Smooth muscle cell (in vitro differentiated cells): Measurements from ENCODE around the gene NPDC1. TPM values are rescaled to one million over a fixed set of nuclear protein-coding genes. Genes with fewer than 3 reads are reported as not detected.

Source experiments
- DNase-seq: peaks from one replicate; lab custom pipeline; 2025; ENCODE audit not compliant: unreplicated experiment; lab: John Stamatoyannopoulos, UW
- H2AFZ ChIP-seq: fragments of 200-600 bp; sonication (generic); 2 replicates; pipeline ENCODE4 v1.6.0; 2016; ENCODE audit warnings: antibody characterized with exemption, low read depth, mild to moderate bottlenecking
- H3F3A ChIP-seq: fragments of 200-600 bp; sonication (generic); 2 replicates; pipeline ENCODE4 v1.6.0; 2017; ENCODE audit warnings: antibody characterized with exemption, low read depth
- H3K27ac ChIP-seq: fragments of 200-600 bp; sonication (generic); 2 replicates; pipeline ENCODE4 v1.5.1; 2016; ENCODE audit warnings: low read depth, mild to moderate bottlenecking
- H3K27me3 ChIP-seq: fragments of 200-600 bp; sonication (generic); 2 replicates; pipeline ENCODE4 v1.6.1; 2016; ENCODE audit warnings: low read depth, mild to moderate bottlenecking
- H3K36me3 ChIP-seq: fragments of 200-600 bp; sonication (generic); 2 replicates; pipeline ENCODE4 v1.5.1; 2016; ENCODE audit warnings: low read depth
- H3K4me1 ChIP-seq: fragments of 200-600 bp; sonication (generic); 2 replicates; pipeline ENCODE4 v1.5.1; 2016; ENCODE audit warnings: low read depth
- H3K4me2 ChIP-seq: fragments of 200-600 bp; sonication (generic); 2 replicates; pipeline ENCODE4 v1.6.0; 2016; ENCODE audit warnings: mild to moderate bottlenecking
- H3K4me3 ChIP-seq: fragments of 200-600 bp; sonication (generic); 2 replicates; pipeline ENCODE4 v1.5.1; 2016; ENCODE audit warnings: mild to moderate bottlenecking
- H3K79me2 ChIP-seq: fragments of 200-600 bp; sonication (generic); 2 replicates; pipeline ENCODE4 v1.6.0; 2016; ENCODE audit warnings: low read depth, mild to moderate bottlenecking
- H3K9ac ChIP-seq: fragments of 200-600 bp; sonication (generic); 2 replicates; pipeline ENCODE4 v1.6.0; 2016; ENCODE audit warnings: low read depth
- H3K9me3 ChIP-seq: fragments of 200-600 bp; sonication (generic); replicated peaks from 2 replicates; pipeline ENCODE4 v1.5.1; 2016; ENCODE audit warnings: low read depth
- H4K20me1 ChIP-seq: fragments of 200-600 bp; sonication (generic); 2 replicates; pipeline ENCODE4 v1.6.0; 2016; ENCODE audit warnings: low read depth
- WGBS: methylation state at CpG from one replicate; pipeline ENCODE4 v1.1.7; 2016; ENCODE audit warnings: low lambda C conversion rate; 5-methylcytosine and 5-hydroxymethylcytosine counted together
- polyA plus RNA-seq: library from polyadenylated mRNA; unstranded; fragments of >200 nt; fragmentation: Nextera tagmentation; extraction: Ambion mirVana; gene quantifications from 2 replicates; pipeline ENCODE4 v1.2.1, GENCODE V29; 2016
- total RNA-seq: library from RNA; depleted of rRNA; stranded (reverse); fragments of >200 nt; gene quantifications from 2 replicates; pipeline ENCODE4 v1.2.3, GENCODE V29; 2014
- TF ChIP-seq, protein P1 (sequence below): fragments of 200-600 bp; sonication (generic); IDR thresholded peaks from 2 replicates; pipeline ENCODE4 v1.5.1; 2017; ENCODE audit warnings: borderline replicate concordance, mild to moderate bottlenecking, antibody characterized with exemption; ENCODE audit not compliant: insufficient read depth, poor library complexity, severe bottlenecking

The NPDC1 gene
- total and polyA plus RNA-seq, 2 experiments from 2014 or later: 9.9 to 19.3 TPM

DNA sequence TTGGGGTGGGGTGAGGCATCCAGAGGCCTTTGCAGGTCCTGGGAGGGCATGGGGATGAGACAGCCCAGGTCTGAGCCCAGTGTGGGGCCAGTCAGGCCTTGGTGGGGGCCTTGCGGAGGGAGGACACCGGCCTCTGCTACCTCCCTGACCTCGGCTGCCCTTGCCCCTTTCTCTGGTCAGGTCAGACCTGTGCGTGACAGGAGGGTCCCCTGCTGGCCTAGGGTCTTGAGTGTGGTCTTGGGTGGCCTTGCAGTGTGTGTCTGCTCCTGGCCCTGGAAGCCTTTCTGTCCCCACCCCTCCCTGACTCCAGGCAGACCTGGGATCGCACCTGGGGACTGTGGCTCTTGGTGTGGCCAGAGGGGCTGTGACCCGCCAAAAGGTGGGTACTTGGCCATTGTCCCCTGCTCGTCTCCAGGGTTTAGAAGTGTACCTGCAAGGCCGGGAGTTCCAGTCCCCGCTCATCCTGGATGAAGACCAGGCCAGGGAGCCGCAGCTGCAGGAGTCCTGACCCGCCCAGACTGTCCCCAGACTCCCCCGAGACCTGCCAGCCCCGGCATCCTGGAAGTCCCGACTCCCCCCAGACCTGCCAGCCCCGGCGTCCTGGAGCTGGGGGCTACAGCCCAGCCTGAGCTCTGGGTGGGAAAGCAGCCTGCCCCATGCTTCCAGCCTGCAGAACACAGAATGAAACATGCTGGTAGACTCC lies 36.4 kb upstream of the NPDC1 start:
- H4K20me1 ChIP-seq: peaks cover 30% of the 10 kb centered on the region
- H3K4me2 ChIP-seq: peak overlapping the region; percentile 59
- H3K79me2 ChIP-seq: no peaks in the 10 kb centered on the region
- no peak for DNase-seq
- no peaks in the 10 kb centered on the region for H3K27me3 ChIP-seq
- H3K4me1 ChIP-seq: peaks cover 17% of the 10 kb centered on the region
- no peak overlapping the region for H2AFZ ChIP-seq
- H3F3A ChIP-seq: peaks cover 29% of the 10 kb centered on the region
- H3K4me3 ChIP-seq: no peak overlapping the region
- H3K9ac ChIP-seq: no peak overlapping the region
- TF ChIP-seq, protein P1, sequence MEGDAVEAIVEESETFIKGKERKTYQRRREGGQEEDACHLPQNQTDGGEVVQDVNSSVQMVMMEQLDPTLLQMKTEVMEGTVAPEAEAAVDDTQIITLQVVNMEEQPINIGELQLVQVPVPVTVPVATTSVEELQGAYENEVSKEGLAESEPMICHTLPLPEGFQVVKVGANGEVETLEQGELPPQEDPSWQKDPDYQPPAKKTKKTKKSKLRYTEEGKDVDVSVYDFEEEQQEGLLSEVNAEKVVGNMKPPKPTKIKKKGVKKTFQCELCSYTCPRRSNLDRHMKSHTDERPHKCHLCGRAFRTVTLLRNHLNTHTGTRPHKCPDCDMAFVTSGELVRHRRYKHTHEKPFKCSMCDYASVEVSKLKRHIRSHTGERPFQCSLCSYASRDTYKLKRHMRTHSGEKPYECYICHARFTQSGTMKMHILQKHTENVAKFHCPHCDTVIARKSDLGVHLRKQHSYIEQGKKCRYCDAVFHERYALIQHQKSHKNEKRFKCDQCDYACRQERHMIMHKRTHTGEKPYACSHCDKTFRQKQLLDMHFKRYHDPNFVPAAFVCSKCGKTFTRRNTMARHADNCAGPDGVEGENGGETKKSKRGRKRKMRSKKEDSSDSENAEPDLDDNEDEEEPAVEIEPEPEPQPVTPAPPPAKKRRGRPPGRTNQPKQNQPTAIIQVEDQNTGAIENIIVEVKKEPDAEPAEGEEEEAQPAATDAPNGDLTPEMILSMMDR: no peak
- WGBS: 95% methylated on average over 16 of the region's 16 CpGs
- H3K27ac ChIP-seq: peak overlapping the region; percentile 83
- H3K9me3 ChIP-seq: no peaks in the 10 kb centered on the region
- no peaks in the 10 kb centered on the region for H3K36me3 ChIP-seq

DNA sequence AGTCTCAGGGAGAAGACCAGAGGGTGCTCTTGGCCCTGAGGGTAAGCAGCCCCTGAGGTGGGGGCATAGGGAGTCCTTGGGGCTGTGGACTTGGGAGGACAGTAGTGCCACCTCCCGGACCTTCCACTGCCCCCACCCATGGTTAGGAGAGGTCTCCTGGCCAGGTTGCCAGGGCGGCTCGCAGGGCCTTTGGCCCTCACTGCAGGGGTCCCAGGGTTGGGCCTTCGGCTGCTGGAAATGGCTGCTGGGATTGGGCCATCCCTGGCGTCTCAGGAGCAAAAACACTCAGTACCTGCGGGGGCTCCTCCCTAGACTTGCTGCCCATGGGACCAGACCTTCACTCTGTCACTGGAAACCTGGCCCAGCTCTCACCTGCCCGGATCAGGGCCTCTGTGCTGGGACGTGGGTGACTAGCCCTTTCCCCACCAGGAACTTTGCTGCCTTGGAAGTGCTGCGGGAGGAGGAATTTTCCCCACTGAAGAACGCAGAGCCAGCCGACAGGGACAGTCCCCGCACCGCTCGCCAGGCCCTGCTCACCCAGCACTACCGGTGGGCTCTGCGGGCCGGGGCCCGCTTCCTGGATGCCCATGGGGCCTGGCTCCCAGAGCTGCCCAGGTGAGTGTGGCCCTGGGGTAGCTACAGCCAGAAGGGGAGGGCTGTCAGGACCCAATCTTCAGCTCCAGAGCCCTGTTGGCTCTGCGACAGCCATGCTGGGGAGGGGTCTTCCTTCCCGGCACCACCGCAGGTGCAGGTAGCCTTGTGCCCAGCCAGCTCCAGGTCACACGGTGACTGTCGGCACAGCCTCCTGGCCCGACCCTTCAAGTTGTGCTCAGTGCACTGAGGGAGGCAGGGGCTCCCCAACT lies 34.5 kb upstream of the NPDC1 start:
- H3K9me3 ChIP-seq: no peaks in the 10 kb centered on the region
- no peaks in the 10 kb centered on the region for H3K27me3 ChIP-seq
- H3K27ac ChIP-seq: no peak overlapping the region
- DNase-seq: no peak
- H3K4me2 ChIP-seq: no peak overlapping the region
- H3F3A ChIP-seq: peaks cover 30% of the 10 kb centered on the region
- peaks cover 30% of the 10 kb centered on the region for H4K20me1 ChIP-seq
- no peaks in the 10 kb centered on the region for H3K36me3 ChIP-seq
- TF ChIP-seq, protein P1: no peak
- H3K9ac ChIP-seq: no peak overlapping the region
- H3K4me3 ChIP-seq: no peak overlapping the region
- H2AFZ ChIP-seq: no peak overlapping the region
- H3K4me1 ChIP-seq: peaks cover 15% of the 10 kb centered on the region
- no peaks in the 10 kb centered on the region for H3K79me2 ChIP-seq
- 90% methylated on average over 20 of the region's 24 CpGs for WGBS

DNA sequence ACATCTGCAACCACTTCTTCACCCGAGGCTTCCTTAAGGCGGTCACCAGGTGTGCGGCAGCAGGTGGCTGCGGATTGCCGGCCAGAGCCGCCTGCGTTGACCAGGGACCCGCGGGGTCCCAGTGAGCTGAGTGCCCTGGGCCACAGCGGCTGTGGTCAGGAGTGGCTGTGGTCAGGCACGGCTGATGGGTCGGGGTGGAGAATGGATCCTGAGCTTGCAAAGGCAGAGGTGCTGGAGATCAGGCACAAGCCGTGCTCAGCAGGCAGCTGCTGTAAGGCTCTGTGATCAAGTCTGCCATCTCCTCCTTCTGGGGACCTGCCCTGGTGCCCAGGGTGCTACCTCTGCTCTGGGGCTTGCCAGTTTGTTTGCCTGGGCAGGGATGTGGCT lies 33.4 kb upstream of the NPDC1 start:
- Histone ChIP-seq H3K79me2 (no peaks in the 10 kb centered on the region), H3K27me3 (no peaks in the 10 kb centered on the region), H4K20me1 (peaks cover 30% of the 10 kb centered on the region), H3K9me3 (no peaks in the 10 kb centered on the region), H3K4me3 (no peak overlapping the region), H3K4me1 (peaks cover 15% of the 10 kb centered on the region), H3K27ac (no peak overlapping the region), H3K36me3 (no peaks in the 10 kb centered on the region), H3F3A (peaks cover 19% of the 10 kb centered on the region), H3K9ac (no peak overlapping the region), H3K4me2 (no peak overlapping the region), H2AFZ (no peak overlapping the region)
- TF ChIP-seq, protein P1: no peak
- 94% methylated on average over 13 of the region's 13 CpGs for WGBS
- DNase-seq: no peak
